Measurements from ENCODE around the gene FOXO3.
"Not testable (repeated sequence)": the region's sequence is repeated elsewhere in the genome, so short reads cannot be mapped to it uniquely, and the experiment has no call there.

The FOXO3 gene

DNA sequence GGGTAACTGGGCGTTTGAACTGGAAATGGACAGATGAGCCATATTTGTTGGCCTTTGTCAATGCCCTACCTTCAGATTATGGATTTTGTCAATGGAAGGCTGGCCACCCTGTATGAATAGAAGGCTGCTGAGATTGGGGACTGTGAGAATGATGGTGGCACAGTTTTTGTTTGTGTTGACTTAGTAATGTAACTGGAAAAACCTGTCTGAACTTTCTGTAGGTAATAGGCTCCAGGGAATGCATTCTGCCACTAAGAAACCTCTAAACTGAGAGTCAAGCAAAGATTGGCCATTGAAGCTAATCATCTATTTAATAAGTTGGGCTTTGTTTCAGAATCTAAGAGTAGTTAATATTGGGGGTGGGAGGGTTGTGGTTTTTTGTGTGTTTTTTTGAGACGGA, 97.5 kb downstream of the FOXO3 start:
- no peak for FAIRE-seq
- no peak for DNase-seq (ENCODE audit: low spot score)

DNA sequence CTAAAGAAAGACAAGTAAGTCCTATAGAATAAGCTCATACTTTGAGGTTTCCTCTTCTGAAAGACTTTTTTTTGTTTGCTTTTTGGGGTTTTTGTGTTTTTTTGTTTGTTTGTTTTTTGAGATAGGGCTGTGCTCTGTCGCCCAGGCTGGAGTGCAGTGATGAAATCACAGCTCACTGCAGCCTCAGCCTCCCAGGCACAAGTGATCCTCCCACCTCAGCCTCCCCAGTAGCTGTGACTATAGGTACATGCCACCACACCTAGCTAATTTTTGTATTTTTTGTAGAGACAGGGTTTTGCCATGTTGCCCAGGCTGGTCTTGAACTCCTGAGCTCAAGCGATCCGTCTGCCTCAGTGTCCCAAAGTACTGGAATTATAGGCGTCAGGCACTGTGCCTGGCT, 98.1 kb downstream of the FOXO3 start:
- not testable (repeated sequence) for FAIRE-seq

DNA sequence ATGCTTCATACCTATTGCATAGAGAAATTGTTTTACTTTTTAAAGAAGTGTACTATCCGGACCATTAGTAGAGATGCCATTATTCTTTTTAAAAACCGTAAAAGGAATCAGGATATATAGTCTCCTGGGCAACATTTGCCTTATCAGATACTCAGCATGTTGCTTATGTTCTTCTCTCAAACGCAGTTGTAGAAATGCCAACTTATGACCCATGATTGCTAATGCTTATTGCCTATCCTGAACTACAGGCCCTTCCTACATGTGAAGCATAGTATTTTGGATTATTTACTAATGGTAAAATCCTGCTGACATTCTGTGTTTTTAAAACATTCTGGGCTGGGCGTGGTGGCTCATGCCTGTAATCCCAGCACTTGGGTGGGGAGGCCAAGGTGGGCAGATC, 99.5 kb downstream of the FOXO3 start:
- FAIRE-seq: no peak
- no peak for DNase-seq (ENCODE audit: low spot score)

More for the DNA sequence above, 98.1 kb downstream of the FOXO3 start:
- DNase-seq (ENCODE audit: low spot score): not testable (repeated sequence)

DNA sequence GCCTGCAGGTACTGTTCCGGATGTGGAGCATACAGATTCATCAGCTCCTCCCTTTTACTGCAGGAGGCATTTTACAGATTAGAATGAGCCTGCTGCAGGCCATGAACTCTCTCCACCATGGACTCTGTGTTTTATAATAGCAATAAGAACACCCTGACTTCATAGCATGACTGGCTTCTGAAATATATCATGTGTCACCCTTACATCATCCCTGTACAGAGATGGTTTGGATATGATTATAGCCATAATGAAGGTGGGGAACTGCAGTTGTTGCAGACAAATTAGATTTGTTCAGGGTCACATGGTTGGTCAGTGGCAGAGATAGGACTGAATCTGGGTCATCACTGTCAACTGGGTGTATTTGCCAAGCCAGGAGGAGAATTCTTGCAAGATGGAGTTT, 100.7 kb downstream of the FOXO3 start:
- DNase-seq (ENCODE audit: low spot score): no peak
- no peak for FAIRE-seq

DNA sequence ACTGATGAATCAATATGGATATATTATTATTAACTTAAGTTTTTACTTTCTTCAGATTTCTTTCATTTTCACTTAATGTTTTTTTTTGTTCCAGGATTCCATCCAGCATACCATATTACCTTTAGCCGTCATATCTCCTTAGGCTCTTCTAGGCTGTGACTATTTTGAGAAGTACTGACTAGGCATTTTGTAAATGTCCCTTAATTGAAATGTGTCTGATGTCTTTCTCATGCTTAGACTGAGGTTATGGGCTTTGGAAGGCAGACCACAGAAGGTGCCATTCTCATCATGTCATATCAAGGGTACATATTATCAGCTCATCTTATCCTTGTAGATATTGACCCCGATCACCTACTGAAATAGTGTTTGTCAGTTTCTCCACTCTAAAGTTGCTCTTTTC, 101.3 kb downstream of the FOXO3 start:
- no peak for DNase-seq (ENCODE audit: low spot score)
- no peak for FAIRE-seq

DNA sequence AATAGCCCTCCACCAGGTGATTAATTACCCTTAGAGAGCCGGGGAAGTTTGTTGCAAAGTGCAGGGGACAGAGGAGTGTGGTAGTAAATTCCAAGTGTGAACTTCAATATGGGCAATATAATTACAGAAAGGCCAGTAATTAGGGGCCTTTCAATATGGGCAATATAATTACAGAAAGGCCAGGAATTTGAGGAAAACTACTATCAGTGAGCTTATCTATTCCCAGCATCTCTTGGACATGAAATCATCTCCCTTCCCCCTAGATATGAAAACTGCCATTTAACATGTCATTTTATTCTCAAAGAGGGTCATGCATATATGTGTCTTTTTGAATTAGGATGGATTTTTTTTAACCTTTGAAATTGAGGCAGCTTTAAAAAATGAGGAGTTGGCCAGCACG, 102.0 kb downstream of the FOXO3 start:
- FAIRE-seq: no peak
- no peak for DNase-seq (ENCODE audit: low spot score)

DNA sequence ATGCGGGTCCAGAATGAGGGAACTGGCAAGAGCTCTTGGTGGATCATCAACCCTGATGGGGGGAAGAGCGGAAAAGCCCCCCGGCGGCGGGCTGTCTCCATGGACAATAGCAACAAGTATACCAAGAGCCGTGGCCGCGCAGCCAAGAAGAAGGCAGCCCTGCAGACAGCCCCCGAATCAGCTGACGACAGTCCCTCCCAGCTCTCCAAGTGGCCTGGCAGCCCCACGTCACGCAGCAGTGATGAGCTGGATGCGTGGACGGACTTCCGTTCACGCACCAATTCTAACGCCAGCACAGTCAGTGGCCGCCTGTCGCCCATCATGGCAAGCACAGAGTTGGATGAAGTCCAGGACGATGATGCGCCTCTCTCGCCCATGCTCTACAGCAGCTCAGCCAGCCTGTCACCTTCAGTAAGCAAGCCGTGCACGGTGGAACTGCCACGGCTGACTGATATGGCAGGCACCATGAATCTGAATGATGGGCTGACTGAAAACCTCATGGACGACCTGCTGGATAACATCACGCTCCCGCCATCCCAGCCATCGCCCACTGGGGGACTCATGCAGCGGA, 102.9 kb downstream of the FOXO3 start:
- FAIRE-seq; DNase-seq (ENCODE audit: low spot score): not testable (repeated sequence)

DNA sequence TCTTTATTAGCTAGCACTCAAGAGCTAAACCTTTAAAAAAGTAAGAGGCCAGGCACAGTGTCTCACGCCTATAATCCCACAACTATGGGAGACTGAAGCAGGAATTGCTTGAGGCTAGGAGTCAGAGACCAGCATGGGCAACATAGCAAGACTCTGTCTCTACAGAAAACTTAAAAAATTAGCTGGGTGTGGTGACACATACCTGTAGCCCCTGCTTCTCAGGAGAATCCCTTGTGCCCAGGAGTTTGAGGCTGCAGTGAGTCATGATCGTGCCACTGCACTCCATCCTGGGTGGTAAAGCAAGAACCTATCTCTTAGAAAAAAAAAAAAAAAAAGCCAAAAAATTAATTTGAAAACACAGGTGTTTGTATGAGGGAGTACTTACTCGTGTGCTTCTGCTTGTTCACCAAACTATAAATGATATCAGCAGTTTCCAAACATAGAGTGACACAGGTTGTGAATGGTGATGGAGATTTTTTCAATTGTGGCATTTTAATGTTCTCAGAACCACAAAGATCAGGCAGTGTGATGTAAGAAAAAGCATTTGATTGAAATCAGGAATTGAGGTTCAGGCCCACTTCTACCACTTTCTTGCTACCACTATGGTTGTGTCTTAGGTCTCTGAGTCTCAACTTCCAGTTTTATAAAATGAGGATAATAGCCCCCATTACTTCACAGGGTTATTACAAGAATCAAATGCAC, 104.9 kb downstream of the FOXO3 start:
- DNase-seq (ENCODE audit: low spot score) (no peak), FAIRE-seq (no peak)

DNA sequence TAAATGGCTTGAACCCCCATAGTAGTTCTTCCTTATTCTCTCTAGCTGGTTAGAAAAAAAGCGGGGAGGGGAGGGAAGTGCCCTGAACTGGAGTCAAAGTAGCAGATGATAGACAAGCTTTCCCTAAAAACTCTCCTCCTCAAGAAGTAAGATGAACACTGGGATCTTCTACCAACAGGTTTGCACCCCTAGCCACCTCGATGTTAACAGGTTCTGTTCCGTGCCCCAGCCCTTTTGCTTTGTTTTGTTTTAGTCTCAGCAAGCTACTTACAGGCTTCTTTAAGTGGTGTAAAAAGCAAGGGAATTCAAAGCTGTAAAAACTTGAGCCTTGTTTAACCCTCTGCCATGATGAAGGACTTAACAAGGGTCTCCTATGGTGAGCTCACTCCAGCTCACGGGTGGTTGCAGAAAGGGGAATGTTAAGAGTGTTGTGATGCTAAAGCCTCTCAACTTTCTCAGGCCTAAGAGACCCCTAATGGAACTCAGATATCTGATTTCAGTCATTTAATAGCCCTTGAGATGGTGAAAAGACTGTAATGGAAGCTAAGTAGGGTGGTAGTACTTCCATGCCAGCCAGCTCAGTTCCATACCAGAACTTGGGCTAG, 106.0 kb downstream of the FOXO3 start:
- FAIRE-seq (no peak), DNase-seq (ENCODE audit: low spot score) (no peak)

DNA sequence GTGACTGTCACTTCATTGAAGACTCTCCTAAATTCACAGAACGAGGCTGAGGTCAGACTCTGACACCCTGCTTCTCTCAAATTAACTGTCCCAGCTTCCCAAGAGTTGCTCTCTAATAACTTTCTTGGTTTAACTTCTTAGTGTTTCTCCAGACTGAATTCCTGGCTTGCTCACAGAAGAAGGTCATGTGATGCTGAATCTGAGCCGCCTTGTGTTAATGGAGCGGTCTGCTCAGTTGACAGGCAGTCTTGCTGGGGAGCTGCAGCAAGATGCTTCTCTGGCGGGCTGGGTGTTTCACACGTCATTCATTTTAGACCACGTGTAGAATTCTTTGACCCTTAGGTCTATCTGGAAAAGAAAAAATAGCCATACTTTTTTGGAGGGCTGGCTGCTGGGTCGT, 107.3 kb downstream of the FOXO3 start:
- FAIRE-seq: no peak
- DNase-seq (ENCODE audit: low spot score): no peak

DNA sequence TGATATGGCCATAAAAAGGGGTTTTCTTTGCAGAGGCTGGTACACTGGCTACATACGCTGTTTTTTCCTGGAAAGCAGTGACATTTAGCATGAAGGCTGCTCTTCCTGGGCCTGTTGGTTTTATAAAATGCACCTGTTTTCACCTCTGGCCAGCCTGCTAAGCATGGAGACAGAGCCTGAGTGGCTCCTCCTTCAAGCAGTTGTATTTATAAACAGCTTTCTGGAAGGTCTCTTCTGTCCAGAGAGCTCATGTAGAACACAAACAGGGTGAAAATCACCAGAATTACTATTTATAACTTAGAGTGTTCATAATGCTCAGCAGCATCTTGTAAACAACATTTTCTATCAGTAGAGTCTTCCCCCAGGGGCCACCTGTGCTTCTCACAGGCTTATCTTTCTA, 109.0 kb downstream of the FOXO3 start:
- FAIRE-seq: no peak
- no peak for DNase-seq (ENCODE audit: low spot score)

DNA sequence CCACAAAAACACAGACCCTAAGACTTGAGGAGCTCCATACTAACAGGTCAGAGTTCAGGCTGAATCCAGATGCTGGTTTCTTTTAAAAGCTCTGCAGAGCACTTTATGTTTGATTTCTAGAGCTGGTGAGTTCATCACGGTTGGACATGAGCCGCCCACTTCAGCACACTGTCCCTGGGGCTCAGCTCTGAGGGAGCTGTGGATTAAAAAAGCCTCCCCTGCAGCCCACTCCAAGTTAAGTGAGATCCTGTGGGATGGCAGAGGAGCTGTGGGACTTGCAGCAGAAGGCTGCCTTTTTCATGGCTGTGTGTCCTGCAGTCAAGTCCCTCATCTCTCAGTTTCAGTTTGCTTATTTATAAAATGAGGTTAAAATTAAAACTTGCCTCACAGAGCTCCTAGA, 110.5 kb downstream of the FOXO3 start:
- FAIRE-seq (no peak), DNase-seq (ENCODE audit: low spot score) (no peak)

DNA sequence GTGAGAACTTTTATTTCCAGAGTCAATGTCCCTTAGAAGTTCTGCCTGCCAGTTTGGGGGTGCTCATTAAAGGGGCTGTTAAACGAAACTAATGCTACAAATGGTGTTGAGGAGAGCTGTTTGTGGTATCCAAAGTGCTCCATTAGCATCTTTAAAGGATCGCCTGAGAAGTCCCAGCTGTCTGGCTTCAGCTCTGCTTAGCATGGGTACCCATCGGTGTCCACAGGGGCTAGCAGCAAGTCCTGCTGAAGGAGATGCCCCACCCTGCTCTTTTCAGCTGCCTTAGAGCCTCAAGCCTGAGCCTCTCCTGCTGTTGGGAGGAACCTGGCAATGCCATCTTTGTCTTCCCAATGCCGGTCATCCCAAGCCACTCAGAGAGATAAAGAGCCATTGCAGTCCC, 111.1 kb downstream of the FOXO3 start:
- DNase-seq (ENCODE audit: low spot score) (no peak), FAIRE-seq (no peak)

DNA sequence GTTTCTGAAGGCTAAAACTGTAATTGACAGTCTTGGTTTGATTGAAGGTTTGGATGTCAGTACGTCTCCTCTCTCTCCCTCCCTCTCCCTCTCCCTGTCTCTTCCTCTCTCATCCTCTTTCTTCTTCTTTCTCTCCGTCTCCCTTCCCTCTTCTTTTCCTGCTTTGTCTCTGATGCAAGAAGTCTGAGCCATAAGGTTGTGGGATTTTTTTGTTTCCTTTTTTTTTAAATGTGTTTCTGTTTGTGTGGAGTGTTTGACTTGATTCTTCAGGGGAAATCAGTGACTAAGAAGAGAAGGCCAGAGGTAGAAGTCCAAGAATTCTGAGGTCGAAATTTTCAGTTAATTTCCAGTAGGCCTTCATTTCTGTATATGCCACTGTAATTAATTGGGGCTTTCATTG, 111.9 kb downstream of the FOXO3 start:
- DNase-seq (ENCODE audit: low spot score) (no peak), FAIRE-seq (no peak)

DNA sequence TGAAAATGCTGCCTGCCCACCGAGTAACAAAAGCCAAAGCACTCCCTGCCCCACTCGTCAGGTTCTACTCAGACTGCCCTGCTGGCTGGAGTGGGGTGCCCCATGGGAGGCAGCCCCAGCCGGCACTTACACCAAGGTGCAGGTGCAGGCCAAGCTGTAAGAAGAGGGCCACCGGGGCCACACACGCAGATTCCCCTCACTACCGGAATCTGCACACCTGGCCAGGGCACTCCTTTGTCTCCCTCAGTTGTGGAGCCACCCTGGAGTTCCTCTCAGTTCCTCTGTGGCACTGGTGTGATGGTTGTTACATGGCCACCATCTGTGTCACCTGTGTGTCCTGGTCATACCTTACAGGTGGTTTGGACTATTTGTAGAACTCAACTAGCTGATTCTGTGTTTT, 112.4 kb downstream of the FOXO3 start:
- FAIRE-seq (no peak), DNase-seq (ENCODE audit: low spot score) (no peak)

DNA sequence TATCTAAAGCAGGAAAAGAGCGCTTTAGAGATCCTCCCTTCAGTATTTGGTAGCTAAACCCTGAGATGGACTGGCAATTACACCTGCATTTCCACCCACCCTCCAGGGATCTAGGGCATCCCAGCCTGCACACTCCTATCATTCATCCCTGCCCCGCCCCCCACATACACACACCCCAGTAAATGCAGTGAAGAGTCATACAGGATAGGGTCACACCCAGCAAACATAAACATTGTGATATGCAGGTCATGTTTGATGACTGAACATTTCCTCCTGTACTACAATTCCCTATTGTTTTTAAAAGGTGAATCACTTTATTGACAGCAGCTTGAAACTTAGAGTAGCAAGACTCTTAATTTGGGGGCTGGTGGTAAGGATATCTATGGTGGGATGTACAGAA, 112.9 kb downstream of the FOXO3 start:
- DNase-seq (ENCODE audit: low spot score) (no peak), FAIRE-seq (no peak)

DNA sequence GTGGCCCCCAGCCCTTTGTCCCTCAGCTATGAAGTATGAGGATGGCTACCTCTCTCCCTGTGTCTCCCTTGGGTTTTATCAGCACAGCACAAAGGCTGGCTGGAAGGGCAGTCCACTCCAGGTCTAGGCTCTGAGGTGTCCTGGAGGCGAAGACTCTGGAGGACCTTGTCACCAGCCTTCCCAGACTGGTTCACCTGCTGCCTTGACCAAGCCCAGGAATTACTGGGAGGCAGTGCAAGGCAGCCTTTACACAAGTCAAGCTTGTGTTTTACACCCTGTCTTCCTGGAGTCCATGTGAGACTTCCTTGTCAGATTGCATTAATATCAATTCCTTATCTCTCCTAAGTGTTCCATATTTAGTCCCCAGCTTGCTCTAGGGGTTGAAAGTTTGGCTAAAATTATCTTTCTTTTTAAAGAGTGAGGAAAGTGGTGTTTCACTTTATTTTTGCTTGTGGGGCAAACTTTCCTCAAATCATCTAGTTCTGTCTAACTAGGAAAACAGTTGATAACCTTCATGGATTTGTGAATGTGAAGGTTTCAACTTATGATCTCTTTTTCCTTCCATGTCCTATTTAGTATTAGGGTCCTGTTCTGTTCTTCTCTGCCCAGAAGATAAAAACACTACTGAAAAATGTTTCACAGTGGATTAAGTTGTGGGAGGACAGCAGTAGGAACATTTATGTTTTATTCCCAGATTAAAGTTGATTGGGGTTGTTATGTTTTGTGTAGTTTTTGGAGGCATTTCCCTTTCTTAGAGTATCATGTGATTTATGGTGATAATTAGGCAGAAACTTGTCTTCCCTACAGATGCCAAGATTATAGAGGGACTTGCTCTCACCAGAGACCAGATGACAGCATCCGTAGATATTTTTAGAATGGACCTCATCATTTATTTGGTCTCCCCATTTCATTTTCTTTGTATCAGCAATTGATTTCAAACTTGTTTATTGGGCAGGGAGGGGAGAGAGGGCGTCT, 114.8 kb downstream of the FOXO3 start:
- no peak for DNase-seq (ENCODE audit: low spot score)
- no peak for FAIRE-seq

DNA sequence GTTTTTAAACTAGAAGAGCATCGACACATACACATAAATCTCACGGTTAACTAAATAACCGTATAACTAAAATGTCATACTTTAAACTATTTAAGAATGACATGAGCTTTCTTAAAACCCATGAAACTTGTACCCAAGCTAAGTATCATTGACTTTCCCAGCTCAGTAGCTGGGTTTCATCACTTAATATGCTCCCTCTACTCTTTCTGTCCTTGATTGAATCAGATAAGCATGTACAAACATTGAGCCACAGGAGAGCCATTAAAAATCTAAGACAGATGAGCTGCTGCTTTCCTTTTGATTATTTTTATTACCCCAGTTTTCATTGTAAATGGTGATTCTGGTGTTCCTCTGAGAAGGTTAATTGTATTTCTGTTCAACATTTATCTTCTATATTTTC, 115.8 kb downstream of the FOXO3 start:
- DNase-seq (ENCODE audit: low spot score) (no peak), FAIRE-seq (no peak)

DNA sequence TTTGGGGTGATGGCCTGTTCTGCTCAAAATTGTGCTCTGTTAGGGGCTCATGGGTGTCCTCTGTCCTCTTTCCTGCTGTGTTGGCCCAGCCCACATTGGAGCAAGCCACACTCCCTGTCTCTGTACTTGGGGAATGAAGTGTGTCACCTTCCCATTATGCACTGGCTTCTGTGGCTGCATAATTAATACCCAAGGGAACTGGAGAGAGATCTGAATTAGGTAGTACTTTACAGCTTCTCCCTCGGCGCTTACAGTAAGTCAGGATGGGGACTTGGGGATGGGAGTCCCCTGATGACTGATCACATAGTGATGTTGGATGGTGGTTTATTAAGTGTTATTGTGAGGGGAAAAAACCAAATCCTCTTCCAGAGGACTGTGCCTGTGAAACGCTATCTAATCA, 116.6 kb downstream of the FOXO3 start:
- DNase-seq (ENCODE audit: low spot score): no peak
- FAIRE-seq: no peak

DNA sequence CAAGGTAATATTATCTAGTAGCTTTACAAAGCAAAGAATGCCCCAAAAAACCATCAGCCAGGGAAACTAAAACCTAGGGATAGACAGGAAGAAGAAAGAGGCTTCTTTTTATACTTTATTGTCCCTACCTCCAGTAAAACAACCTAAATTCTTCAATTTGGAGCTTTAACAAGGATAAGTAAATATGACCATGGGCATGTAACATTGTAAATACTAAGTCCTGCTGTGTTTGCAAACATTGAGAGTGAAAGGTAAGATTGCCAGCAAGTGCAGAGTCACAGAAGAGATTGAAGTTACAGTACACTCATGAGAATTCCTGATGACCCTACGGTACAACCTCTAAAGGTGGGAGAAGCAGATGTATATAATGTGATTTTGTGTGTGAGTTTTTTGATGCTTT, 117.2 kb downstream of the FOXO3 start:
- FAIRE-seq (no peak), DNase-seq (ENCODE audit: low spot score) (no peak)

DNA sequence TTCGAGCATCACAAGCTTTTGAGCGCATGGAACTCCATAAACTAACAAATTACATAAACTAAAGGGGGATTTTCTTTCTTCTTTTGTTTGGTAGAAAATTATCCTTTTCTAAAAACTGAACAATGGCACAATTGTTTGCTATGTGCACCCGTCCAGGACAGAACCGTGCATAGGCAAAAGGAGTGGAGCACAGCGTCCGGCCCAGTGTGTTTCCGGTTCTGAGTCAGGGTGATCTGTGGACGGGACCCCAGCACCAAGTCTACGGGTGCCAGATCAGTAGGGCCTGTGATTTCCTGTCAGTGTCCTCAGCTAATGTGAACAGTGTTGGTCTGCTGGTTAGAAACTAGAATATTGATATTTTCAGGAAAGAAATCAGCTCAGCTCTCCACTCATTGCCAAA, 119.6 kb downstream of the FOXO3 start:
- not testable (repeated sequence) for DNase-seq (ENCODE audit: low spot score); FAIRE-seq

DNA sequence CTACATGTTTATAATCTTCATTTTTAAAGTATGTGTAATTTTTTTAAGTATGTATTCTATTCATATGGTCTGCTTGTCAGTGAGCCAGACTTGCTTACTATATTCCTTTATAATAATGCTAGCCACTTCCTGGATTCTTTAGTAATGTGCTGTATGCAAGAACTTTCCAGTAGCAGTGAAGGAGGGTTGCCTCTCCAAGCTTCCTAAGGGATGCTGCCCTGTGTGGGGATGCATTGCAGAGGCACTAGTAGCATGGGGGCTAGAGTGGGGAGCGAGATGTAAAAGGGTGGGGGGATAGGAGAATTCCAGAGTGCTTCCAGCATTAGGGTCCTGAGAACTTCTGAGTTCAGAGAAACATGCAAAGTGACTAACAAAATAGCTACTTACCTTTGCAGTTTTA, 121.0 kb downstream of the FOXO3 start:
- FAIRE-seq; DNase-seq (ENCODE audit: low spot score): not testable (repeated sequence)

All from urothelium cell line (cell line).